ENCODE measurements around the gene CHRNA7.
"Not testable (repeated sequence)": the region's sequence is repeated elsewhere in the genome, so short reads cannot be mapped to it uniquely, and the experiment has no call there.

The CHRNA7 gene

DNA sequence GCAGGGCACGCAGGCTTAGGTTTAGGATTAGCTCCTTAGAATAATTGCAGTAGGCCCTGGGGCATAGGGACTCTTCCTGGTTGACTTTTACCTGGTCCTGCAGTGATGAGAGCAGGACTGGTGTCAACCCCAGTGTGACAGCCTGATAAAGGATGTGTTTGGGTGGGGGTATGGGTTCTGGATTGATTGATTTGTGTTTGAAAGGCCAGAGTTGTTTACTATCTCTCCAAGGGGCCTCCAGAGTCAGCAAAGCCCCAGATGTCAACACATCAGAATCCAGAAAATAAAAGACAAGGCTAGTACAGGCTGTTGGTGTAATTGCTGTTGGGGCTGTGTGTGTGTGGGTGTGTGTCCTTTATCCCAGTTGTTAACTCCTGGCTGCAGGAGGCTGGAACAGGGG, 122.3 kb downstream of the CHRNA7 start:
- Histone ChIP-seq H3K36me3 (ENCODE audit: insufficient read depth, low read length) (no peaks in the 10 kb centered on the region), H2AFZ (ENCODE audit: low read length) (no peak overlapping the region), H3K79me2 (ENCODE audit: insufficient read depth, low read length) (no peaks in the 10 kb centered on the region), H3K9ac (ENCODE audit: low read length) (no peak overlapping the region), H3K27me3 (ENCODE audit: insufficient read depth, low read length) (no peaks in the 10 kb centered on the region), H3K4me3 (ENCODE audit: low read depth, low read length, poor library complexity, severe bottlenecking) (no peak overlapping the region), H3K4me2 (ENCODE audit: low read length) (no peak overlapping the region), H3K27ac (ENCODE audit: low read depth, low read length, poor library complexity, severe bottlenecking) (no peak overlapping the region), H3K9me2 (ENCODE audit: low read depth, low read length) (no peaks in the 10 kb centered on the region), H3K9me3 (ENCODE audit: low read length) (no peaks in the 10 kb centered on the region), H3K4me1 (ENCODE audit: insufficient read depth, low read length, severe bottlenecking) (no peaks in the 10 kb centered on the region), H4K20me1 (ENCODE audit: insufficient read depth, low read length) (no peaks in the 10 kb centered on the region), H3F3A (ENCODE audit: insufficient read depth, low read length) (no peaks in the 10 kb centered on the region)
- TF ChIP-seq, protein P1, sequence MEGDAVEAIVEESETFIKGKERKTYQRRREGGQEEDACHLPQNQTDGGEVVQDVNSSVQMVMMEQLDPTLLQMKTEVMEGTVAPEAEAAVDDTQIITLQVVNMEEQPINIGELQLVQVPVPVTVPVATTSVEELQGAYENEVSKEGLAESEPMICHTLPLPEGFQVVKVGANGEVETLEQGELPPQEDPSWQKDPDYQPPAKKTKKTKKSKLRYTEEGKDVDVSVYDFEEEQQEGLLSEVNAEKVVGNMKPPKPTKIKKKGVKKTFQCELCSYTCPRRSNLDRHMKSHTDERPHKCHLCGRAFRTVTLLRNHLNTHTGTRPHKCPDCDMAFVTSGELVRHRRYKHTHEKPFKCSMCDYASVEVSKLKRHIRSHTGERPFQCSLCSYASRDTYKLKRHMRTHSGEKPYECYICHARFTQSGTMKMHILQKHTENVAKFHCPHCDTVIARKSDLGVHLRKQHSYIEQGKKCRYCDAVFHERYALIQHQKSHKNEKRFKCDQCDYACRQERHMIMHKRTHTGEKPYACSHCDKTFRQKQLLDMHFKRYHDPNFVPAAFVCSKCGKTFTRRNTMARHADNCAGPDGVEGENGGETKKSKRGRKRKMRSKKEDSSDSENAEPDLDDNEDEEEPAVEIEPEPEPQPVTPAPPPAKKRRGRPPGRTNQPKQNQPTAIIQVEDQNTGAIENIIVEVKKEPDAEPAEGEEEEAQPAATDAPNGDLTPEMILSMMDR (IDR thresholded peaks at IDR 0.05; ENCODE audit: low read length), result no peak
- no peak for TF ChIP-seq EZH2 (IDR thresholded peaks at IDR 0.05; ENCODE audit: borderline replicate concordance, low read length)

DNA sequence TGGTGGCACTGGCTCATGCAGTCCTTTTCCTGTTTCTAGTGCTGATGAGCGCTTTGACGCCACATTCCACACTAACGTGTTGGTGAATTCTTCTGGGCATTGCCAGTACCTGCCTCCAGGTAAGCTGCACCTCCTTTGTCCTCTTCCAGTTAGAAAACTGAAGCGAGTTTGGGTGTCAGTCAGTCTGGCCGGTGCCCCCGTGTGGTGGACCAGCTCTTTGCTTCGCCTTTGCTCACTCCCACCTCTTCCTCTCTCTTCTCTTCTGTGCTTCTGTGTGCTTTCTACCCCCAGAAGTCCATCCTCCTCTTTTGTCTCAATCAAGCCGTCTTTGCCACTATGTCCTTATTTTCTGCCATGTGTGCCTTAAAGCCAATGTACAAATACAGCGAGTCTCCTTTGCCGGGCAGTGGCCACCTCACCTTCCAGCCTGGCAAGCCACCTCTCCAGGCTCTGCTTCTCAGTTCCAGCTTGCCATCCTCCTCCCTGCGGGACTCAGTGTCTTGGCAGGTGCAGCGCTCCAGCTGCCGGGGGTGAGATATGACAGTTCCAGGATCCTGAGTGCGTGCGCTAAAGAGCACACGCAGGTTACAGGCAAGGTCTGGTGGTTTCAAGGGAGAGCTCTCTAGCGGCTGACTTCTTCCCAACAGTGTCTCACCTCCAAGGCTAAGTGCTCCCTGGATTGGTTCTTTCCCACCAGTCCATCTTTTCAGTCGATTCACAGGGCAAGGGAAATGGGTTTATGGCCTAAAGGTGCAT, 123.7 kb downstream of the CHRNA7 start:
- H3K27ac ChIP-seq (ENCODE audit: low read depth, low read length, poor library complexity, severe bottlenecking); H3K9ac ChIP-seq (ENCODE audit: low read length); H3K4me1 ChIP-seq (ENCODE audit: insufficient read depth, low read length, severe bottlenecking); H3K4me2 ChIP-seq (ENCODE audit: low read length); H3K9me3 ChIP-seq (ENCODE audit: low read length); H3K4me3 ChIP-seq (ENCODE audit: low read depth, low read length, poor library complexity, severe bottlenecking); H3F3A ChIP-seq (ENCODE audit: insufficient read depth, low read length); H3K79me2 ChIP-seq (ENCODE audit: insufficient read depth, low read length); H2AFZ ChIP-seq (ENCODE audit: low read length); H3K9me2 ChIP-seq (ENCODE audit: low read depth, low read length); H3K27me3 ChIP-seq (ENCODE audit: insufficient read depth, low read length); H4K20me1 ChIP-seq (ENCODE audit: insufficient read depth, low read length); H3K36me3 ChIP-seq (ENCODE audit: insufficient read depth, low read length): not testable (repeated sequence)

DNA sequence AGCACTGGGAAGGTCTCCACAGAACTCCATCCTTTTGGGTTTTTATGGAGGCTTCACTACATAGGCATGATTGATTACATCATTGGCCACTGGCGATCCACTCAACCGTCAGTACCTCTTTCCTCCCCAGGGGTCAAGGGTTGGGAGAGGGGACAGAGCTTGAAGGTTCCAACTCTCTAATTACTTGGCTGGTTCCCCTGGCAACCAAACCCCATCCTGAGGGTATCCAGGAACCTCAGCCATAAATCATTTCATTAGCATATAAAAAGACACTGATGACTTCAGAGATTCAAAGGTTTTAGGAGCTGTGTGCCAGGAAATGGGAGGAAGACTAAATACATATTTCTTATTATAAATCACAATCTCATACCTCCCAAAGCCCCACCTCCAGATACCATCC, 131.8 kb downstream of the CHRNA7 start:
- not testable (repeated sequence) for H3F3A ChIP-seq (ENCODE audit: insufficient read depth, low read length)

DNA sequence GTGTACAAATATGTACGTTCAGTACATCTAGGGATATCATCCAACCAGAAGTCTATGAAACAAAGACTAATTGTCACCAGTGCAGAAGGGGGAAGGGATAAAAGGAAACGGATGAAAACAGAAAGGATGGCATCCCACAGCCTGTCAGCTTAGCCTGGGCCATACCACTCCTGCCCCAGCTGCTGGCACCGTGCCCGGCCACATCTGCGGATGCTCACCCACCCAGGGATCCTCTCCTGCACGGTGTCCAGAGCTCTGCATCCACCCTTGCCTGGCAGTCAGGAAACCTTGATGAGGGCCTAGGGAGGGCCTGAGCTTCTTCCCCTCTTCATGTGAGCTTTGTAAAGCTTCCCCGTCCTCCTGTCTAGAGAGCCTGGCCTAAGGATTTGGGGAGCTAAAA, 133.8 kb downstream of the CHRNA7 start:
- not testable (repeated sequence) for H3K4me1 ChIP-seq (ENCODE audit: insufficient read depth, low read length, severe bottlenecking); H3F3A ChIP-seq (ENCODE audit: insufficient read depth, low read length); H3K27ac ChIP-seq (ENCODE audit: low read depth, low read length, poor library complexity, severe bottlenecking); H3K9me2 ChIP-seq (ENCODE audit: low read depth, low read length); H3K79me2 ChIP-seq (ENCODE audit: insufficient read depth, low read length); H3K9me3 ChIP-seq (ENCODE audit: low read length); H3K36me3 ChIP-seq (ENCODE audit: insufficient read depth, low read length); H3K4me3 ChIP-seq (ENCODE audit: low read depth, low read length, poor library complexity, severe bottlenecking); H4K20me1 ChIP-seq (ENCODE audit: insufficient read depth, low read length); H2AFZ ChIP-seq (ENCODE audit: low read length); H3K27me3 ChIP-seq (ENCODE audit: insufficient read depth, low read length); H3K9ac ChIP-seq (ENCODE audit: low read length); H3K4me2 ChIP-seq (ENCODE audit: low read length)

More for the DNA sequence above, 131.8 kb downstream of the CHRNA7 start:
- H2AFZ ChIP-seq (ENCODE audit: low read length); H3K36me3 ChIP-seq (ENCODE audit: insufficient read depth, low read length); H3K79me2 ChIP-seq (ENCODE audit: insufficient read depth, low read length); H3K27ac ChIP-seq (ENCODE audit: low read depth, low read length, poor library complexity, severe bottlenecking); H3K27me3 ChIP-seq (ENCODE audit: insufficient read depth, low read length); H3K9me3 ChIP-seq (ENCODE audit: low read length); H3K9me2 ChIP-seq (ENCODE audit: low read depth, low read length); H3K4me1 ChIP-seq (ENCODE audit: insufficient read depth, low read length, severe bottlenecking); H4K20me1 ChIP-seq (ENCODE audit: insufficient read depth, low read length); H3K4me3 ChIP-seq (ENCODE audit: low read depth, low read length, poor library complexity, severe bottlenecking); H3K9ac ChIP-seq (ENCODE audit: low read length); H3K4me2 ChIP-seq (ENCODE audit: low read length): not testable (repeated sequence)

DNA sequence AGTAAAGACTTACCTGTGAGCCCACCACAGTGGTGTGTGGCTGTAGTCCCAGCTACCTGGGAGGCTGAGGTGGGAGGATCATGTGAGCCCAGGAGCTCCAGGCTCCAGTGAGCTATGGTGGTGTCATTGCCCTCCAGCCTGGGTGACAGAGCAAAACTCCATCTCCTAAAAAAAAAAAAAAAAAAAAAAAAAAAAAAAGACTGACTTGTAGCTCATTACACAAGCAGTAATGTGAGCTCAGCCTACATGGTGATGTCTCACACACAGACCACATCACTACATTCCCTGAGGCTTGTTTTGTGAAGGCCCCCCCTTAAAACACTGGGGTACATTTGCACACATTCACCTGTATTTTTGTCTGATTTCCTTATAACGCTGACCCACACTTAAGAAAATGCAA, 134.4 kb downstream of the CHRNA7 start:
- H3K4me3 ChIP-seq (ENCODE audit: low read depth, low read length, poor library complexity, severe bottlenecking); H3F3A ChIP-seq (ENCODE audit: insufficient read depth, low read length); H4K20me1 ChIP-seq (ENCODE audit: insufficient read depth, low read length); H3K9me2 ChIP-seq (ENCODE audit: low read depth, low read length); H3K9ac ChIP-seq (ENCODE audit: low read length); H3K27ac ChIP-seq (ENCODE audit: low read depth, low read length, poor library complexity, severe bottlenecking); H3K9me3 ChIP-seq (ENCODE audit: low read length); H3K27me3 ChIP-seq (ENCODE audit: insufficient read depth, low read length); H2AFZ ChIP-seq (ENCODE audit: low read length); H3K4me1 ChIP-seq (ENCODE audit: insufficient read depth, low read length, severe bottlenecking); H3K4me2 ChIP-seq (ENCODE audit: low read length); H3K36me3 ChIP-seq (ENCODE audit: insufficient read depth, low read length); H3K79me2 ChIP-seq (ENCODE audit: insufficient read depth, low read length): not testable (repeated sequence)

DNA sequence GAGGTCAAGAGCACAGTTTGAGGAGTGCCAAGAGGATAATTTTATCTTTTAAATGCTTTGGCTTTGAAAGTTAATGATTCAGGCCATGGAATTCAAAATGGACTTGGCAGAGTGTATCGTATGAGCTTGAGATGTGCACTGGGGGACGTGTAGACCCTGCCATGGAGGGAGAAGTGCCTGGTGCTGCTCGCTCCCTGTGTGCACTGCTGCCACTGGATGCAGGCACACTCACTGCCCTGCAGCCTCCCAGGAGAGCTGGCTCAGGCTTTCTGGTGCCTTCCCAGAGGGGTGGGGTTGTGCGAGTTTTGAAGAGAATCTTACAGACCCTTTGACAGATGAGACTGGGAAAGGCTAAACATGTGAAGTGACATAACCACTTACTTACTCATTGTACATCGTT, 135.5 kb downstream of the CHRNA7 start:
- H3K4me1 ChIP-seq (ENCODE audit: insufficient read depth, low read length, severe bottlenecking); H3K27me3 ChIP-seq (ENCODE audit: insufficient read depth, low read length); H3K4me2 ChIP-seq (ENCODE audit: low read length); H4K20me1 ChIP-seq (ENCODE audit: insufficient read depth, low read length); H3K79me2 ChIP-seq (ENCODE audit: insufficient read depth, low read length); H2AFZ ChIP-seq (ENCODE audit: low read length); H3K27ac ChIP-seq (ENCODE audit: low read depth, low read length, poor library complexity, severe bottlenecking); H3K9me2 ChIP-seq (ENCODE audit: low read depth, low read length); H3K4me3 ChIP-seq (ENCODE audit: low read depth, low read length, poor library complexity, severe bottlenecking); H3K9me3 ChIP-seq (ENCODE audit: low read length); H3K9ac ChIP-seq (ENCODE audit: low read length); H3K36me3 ChIP-seq (ENCODE audit: insufficient read depth, low read length); H3F3A ChIP-seq (ENCODE audit: insufficient read depth, low read length): not testable (repeated sequence)

DNA sequence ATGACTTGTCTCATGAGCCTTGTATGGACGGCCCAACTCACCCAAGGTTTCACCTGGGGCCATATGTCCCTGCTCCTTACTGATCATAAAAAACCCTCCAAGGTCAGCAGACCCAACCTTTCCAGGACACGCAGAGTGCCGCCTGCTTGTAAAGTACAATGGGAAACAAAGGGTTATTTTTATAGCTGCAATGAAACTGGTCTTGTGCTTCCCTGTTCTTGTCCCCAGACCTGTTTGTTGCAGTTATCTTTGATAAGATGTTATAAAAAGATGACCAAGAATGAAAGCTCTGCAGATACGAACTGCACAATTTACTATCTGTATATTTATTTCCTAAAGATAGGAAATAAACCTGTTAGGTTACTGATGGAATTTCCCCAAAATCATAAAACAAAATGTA, 136.0 kb downstream of the CHRNA7 start:
- H4K20me1 ChIP-seq (ENCODE audit: insufficient read depth, low read length); H3K4me3 ChIP-seq (ENCODE audit: low read depth, low read length, poor library complexity, severe bottlenecking); H3K9me2 ChIP-seq (ENCODE audit: low read depth, low read length); H3K4me2 ChIP-seq (ENCODE audit: low read length); H2AFZ ChIP-seq (ENCODE audit: low read length); H3K36me3 ChIP-seq (ENCODE audit: insufficient read depth, low read length); H3K27me3 ChIP-seq (ENCODE audit: insufficient read depth, low read length); H3K9me3 ChIP-seq (ENCODE audit: low read length); H3F3A ChIP-seq (ENCODE audit: insufficient read depth, low read length); H3K9ac ChIP-seq (ENCODE audit: low read length); H3K4me1 ChIP-seq (ENCODE audit: insufficient read depth, low read length, severe bottlenecking); H3K79me2 ChIP-seq (ENCODE audit: insufficient read depth, low read length); H3K27ac ChIP-seq (ENCODE audit: low read depth, low read length, poor library complexity, severe bottlenecking): not testable (repeated sequence)

Data from OCI-LY1 (cell line).